ENCODE measurements around the gene IFI27L2.

IFI27L2 gene

GRCh38 chr14:94079891-94080620, 49.3 kb downstream of the IFI27L2 start:
- ChIA-PET CTCF (interaction anchor here (1.0 to 5.5 kb wide), 5 partner anchors 13 to 56 kb away, joined by 3 to 25 read pairs (median 4); no protein-coding TSS in a partner anchor), POLR2A (interaction anchor here (1.0 to 2.1 kb wide), 2 partner anchors 23 to 57 kb away, joined by 3 to 8 read pairs; no protein-coding TSS in a partner anchor)
- no peak for TF ChIP-seq CTCF (IDR thresholded peaks at IDR 0.05; ENCODE audit: control extremely low read depth, extremely low read depth, low read depth, missing control alignments)
- no peak for DNase-seq (ENCODE audit: extremely low spot score)

GRCh38 chr14:94077823-94078222, 51.6 kb downstream of the IFI27L2 start:
- ChIA-PET CTCF (interaction anchor here (5.5 kb wide), 1 partner anchor 42 kb away, joined by 25 read pairs; no protein-coding TSS in a partner anchor), POLR2A (no interaction called here)
- no peak for TF ChIP-seq CTCF (IDR thresholded peaks at IDR 0.05; ENCODE audit: control extremely low read depth, extremely low read depth, low read depth, missing control alignments)
- DNase-seq (ENCODE audit: extremely low spot score): no peak
